Measurements from ENCODE around the gene SATL1.

Gene SATL1

GRCh38 chrX:85203461-85203970 is 40.1 kb downstream of the SATL1 start:
- Histone ChIP-seq H3K4me3 (ENCODE audit: low read depth, low read length, poor library complexity, severe bottlenecking) (no peak overlapping the region), H3K4me2 (ENCODE audit: low read length) (no peak overlapping the region), H3K9me3 (ENCODE audit: low read length) (no peaks in the 10 kb centered on the region), H3K36me3 (ENCODE audit: insufficient read depth, low read length) (no peaks in the 10 kb centered on the region), H3F3A (ENCODE audit: insufficient read depth, low read length) (no peaks in the 10 kb centered on the region), H3K9ac (ENCODE audit: low read length) (no peak overlapping the region), H3K27me3 (ENCODE audit: insufficient read depth, low read length) (no peaks in the 10 kb centered on the region), H3K9me2 (ENCODE audit: low read depth, low read length) (no peaks in the 10 kb centered on the region), H4K20me1 (ENCODE audit: insufficient read depth, low read length) (no peaks in the 10 kb centered on the region), H3K4me1 (ENCODE audit: insufficient read depth, low read length, severe bottlenecking) (no peaks in the 10 kb centered on the region), H2AFZ (ENCODE audit: low read length) (no peak overlapping the region), H3K27ac (ENCODE audit: low read depth, low read length, poor library complexity, severe bottlenecking) (no peak overlapping the region), H3K79me2 (ENCODE audit: insufficient read depth, low read length) (no peaks in the 10 kb centered on the region)
- TF ChIP-seq CTCF (IDR thresholded peaks at IDR 0.05; ENCODE audit: low read length) (no peak), EZH2 (IDR thresholded peaks at IDR 0.05; ENCODE audit: borderline replicate concordance, low read length) (no peak)

GRCh38 chrX:85196319-85196718 is 47.3 kb downstream of the SATL1 start:
- no peaks in the 10 kb centered on the region for H3K27me3 ChIP-seq (ENCODE audit: insufficient read depth, low read length)
- H4K20me1 ChIP-seq (ENCODE audit: insufficient read depth, low read length) = no peaks in the 10 kb centered on the region
- no peak overlapping the region for H3K9ac ChIP-seq (ENCODE audit: low read length)
- no peak for TF ChIP-seq EZH2 (IDR thresholded peaks at IDR 0.05; ENCODE audit: borderline replicate concordance, low read length)
- no peak for TF ChIP-seq CTCF (IDR thresholded peaks at IDR 0.05; ENCODE audit: low read length)
- H3K36me3 ChIP-seq (ENCODE audit: insufficient read depth, low read length) = no peaks in the 10 kb centered on the region
- no peaks in the 10 kb centered on the region for H3K79me2 ChIP-seq (ENCODE audit: insufficient read depth, low read length)
- no peaks in the 10 kb centered on the region for H3K4me1 ChIP-seq (ENCODE audit: insufficient read depth, low read length, severe bottlenecking)
- H3F3A ChIP-seq (ENCODE audit: insufficient read depth, low read length) = no peaks in the 10 kb centered on the region
- H3K9me2 ChIP-seq (ENCODE audit: low read depth, low read length) = no peaks in the 10 kb centered on the region
- no peak overlapping the region for H2AFZ ChIP-seq (ENCODE audit: low read length)
- H3K27ac ChIP-seq (ENCODE audit: low read depth, low read length, poor library complexity, severe bottlenecking) = no peak overlapping the region
- H3K4me3 ChIP-seq (ENCODE audit: low read depth, low read length, poor library complexity, severe bottlenecking) = no peak overlapping the region
- H3K9me3 ChIP-seq (ENCODE audit: low read length) = no peaks in the 10 kb centered on the region
- H3K4me2 ChIP-seq (ENCODE audit: low read length) = no peak overlapping the region

- Histone ChIP-seq H3K4me1 (ENCODE audit: insufficient read depth, low read length, severe bottlenecking) (no peaks in the 10 kb centered on the region), H3K4me2 (ENCODE audit: low read length) (no peak overlapping the region), H3K27ac (ENCODE audit: low read depth, low read length, poor library complexity, severe bottlenecking) (no peak overlapping the region), H3K4me3 (ENCODE audit: low read depth, low read length, poor library complexity, severe bottlenecking) (no peak overlapping the region), H4K20me1 (ENCODE audit: insufficient read depth, low read length) (no peaks in the 10 kb centered on the region), H3K9me2 (ENCODE audit: low read depth, low read length) (no peaks in the 10 kb centered on the region), H3K9ac (ENCODE audit: low read length) (no peak overlapping the region), H3K79me2 (ENCODE audit: insufficient read depth, low read length) (no peaks in the 10 kb centered on the region), H3K27me3 (ENCODE audit: insufficient read depth, low read length) (no peaks in the 10 kb centered on the region), H3K9me3 (ENCODE audit: low read length) (no peaks in the 10 kb centered on the region), H2AFZ (ENCODE audit: low read length) (no peak overlapping the region), H3F3A (ENCODE audit: insufficient read depth, low read length) (no peaks in the 10 kb centered on the region), H3K36me3 (ENCODE audit: insufficient read depth, low read length) (no peaks in the 10 kb centered on the region)
- no peak for TF ChIP-seq EZH2 (IDR thresholded peaks at IDR 0.05; ENCODE audit: borderline replicate concordance, low read length)
- TF ChIP-seq CTCF (IDR thresholded peaks at IDR 0.05; ENCODE audit: low read length) = no peak
Observed at GRCh38 chrX:85159644-85160043, 83.9 kb downstream of the SATL1 start.
